Upper lobe of left lung (tissue), 4 donors: ENCODE results near the gene FHL3.

Source experiments
- CTCF ChIP-seq, 6 experiments: fragments of 450-650 bp in 4 of 6; fragments of 200-600 bp in 2 of 6; sonication (generic) in 2 of 6; IDR thresholded peaks; one replicate each; pipeline ENCODE4 v1.5.1; 2016 to 2019; ENCODE audit warnings: antibody characterized with exemption in 6 of 6
- EP300 ChIP-seq, 4 donors: sonication (generic); formaldehyde crosslinking; IDR thresholded peaks; one replicate each; pipeline ENCODE4 v1.5.1; 2017; ENCODE audit warnings: antibody characterized with exemption in 4 of 4, control low read depth in 2 of 4
- POLR2A ChIP-seq, 4 donors: fragments of 450-650 bp; IDR thresholded peaks; one replicate each; pipeline ENCODE4 v1.5.1; 2016 to 2017; ENCODE audit warnings: antibody characterized with exemption in 4 of 4, mild to moderate bottlenecking in 2 of 4

- no peak for TF ChIP-seq CTCF (IDR thresholded peaks at IDR 0.05)
- no peak for TF ChIP-seq POLR2A (IDR thresholded peaks at IDR 0.05)
- no peak for TF ChIP-seq EP300 (IDR thresholded peaks at IDR 0.05)
Measured at GRCh38 chr1:37989361-37989930, 15.9 kb downstream of the FHL3 start.
